OCI-LY7 (cell line): ENCODE data around the gene MFRP. TPM values are rescaled to one million over a fixed set of nuclear protein-coding genes. Genes with fewer than 3 reads are reported as not detected.

Experiments
- BruUV-seq: library from RNA; stranded (reverse); fragments of 400-500 nt; replicated peaks from 2 replicates; lab custom pipeline; 2021; lab: Mats Ljungman, UMichigan
- CTCF ChIA-PET: fragments of 300-600 bp; sonication (Branson Sonifier 250); formaldehyde crosslinking; loops from one replicate; lab custom pipeline; 2022; ENCODE audit warnings: antibody characterized with exemption; ENCODE audit not compliant: unreplicated experiment; lab: Charles Lee
- POLR2A ChIA-PET: fragments of 300-600 bp; sonication (Branson Sonifier 250); formaldehyde crosslinking; loops from one replicate; lab custom pipeline; 2022; ENCODE audit warnings: antibody characterized with exemption; lab: Charles Lee
- DNase-seq: peaks from one replicate; pipeline ENCODE4 v3.0.0-alpha.2; 2015; ENCODE audit warnings: low spot score
- H2AFZ ChIP-seq: fragments of 200-600 bp; sonication (generic), shearing (Covaris generic); 2 replicates; pipeline ENCODE4 v1.6.1; 2014; ENCODE audit warnings: mild to moderate bottlenecking, antibody characterized with exemption, low read length, moderate library complexity
- H3K27ac ChIP-seq: fragments of 200-600 bp; sonication (generic); 2 replicates; pipeline ENCODE4 v1.5.1; 2014; ENCODE audit warnings: mixed run types, low read depth, mild to moderate bottlenecking, moderate library complexity, low read length, inconsistent platforms; ENCODE audit not compliant: poor library complexity, severe bottlenecking
- H3K36me3 ChIP-seq: fragments of 200-600 bp; sonication (generic); 2 replicates; pipeline ENCODE4 v1.6.1; 2014; ENCODE audit warnings: mild to moderate bottlenecking, antibody characterized with exemption, low read length, moderate library complexity, mixed read lengths; ENCODE audit not compliant: insufficient read depth
- H3K4me1 ChIP-seq: fragments of 200-600 bp; sonication (generic); 2 replicates; pipeline ENCODE4 v1.5.1; 2014; ENCODE audit warnings: mild to moderate bottlenecking, low read length; ENCODE audit not compliant: insufficient read depth, poor library complexity, severe bottlenecking
- H3K4me2 ChIP-seq: fragments of 200-600 bp; sonication (generic); 2 replicates; pipeline ENCODE4 v1.6.1; 2014; ENCODE audit warnings: mild to moderate bottlenecking, low read length
- H3K4me3 ChIP-seq: fragments of 200-600 bp; sonication (generic); 2 replicates; pipeline ENCODE4 v1.5.1; 2014; ENCODE audit warnings: mild to moderate bottlenecking, low read depth, low read length; ENCODE audit not compliant: poor library complexity, severe bottlenecking
- H3K79me2 ChIP-seq: fragments of 200-600 bp; sonication (generic); 2 replicates; pipeline ENCODE4 v1.6.1; 2016; ENCODE audit warnings: low read depth, mild to moderate bottlenecking, low read length, moderate library complexity, mixed read lengths; ENCODE audit not compliant: insufficient read depth
- H3K9me2 ChIP-seq: fragments of 200-600 bp; sonication (generic); 2 replicates; pipeline ENCODE4 v1.6.1; 2016; ENCODE audit warnings: mild to moderate bottlenecking, low read length, mixed read lengths; ENCODE audit not compliant: insufficient read depth
- H3K9me3 ChIP-seq: fragments of 200-600 bp; sonication (generic); 2 replicates; pipeline ENCODE4 v1.6.1; 2014; ENCODE audit warnings: mild to moderate bottlenecking, mixed run types, low read length, mixed read lengths
- H4K20me1 ChIP-seq: fragments of 200-600 bp; sonication (generic); 2 replicates; pipeline ENCODE4 v1.6.1; 2014; ENCODE audit warnings: mild to moderate bottlenecking, antibody characterized with exemption, low read length, moderate library complexity, mixed read lengths; ENCODE audit not compliant: insufficient read depth
- CTCF ChIP-seq: fragments of 200-600 bp; sonication (generic); conservative IDR thresholded peaks from 2 replicates; pipeline ENCODE4 v1.5.1; 2014; ENCODE audit warnings: mild to moderate bottlenecking, antibody characterized with exemption, low read length, moderate library complexity, mixed read lengths
- EZH2phosphoT487 ChIP-seq: fragments of 200-600 bp; sonication (generic); IDR thresholded peaks from 2 replicates; pipeline ENCODE4 v1.6.1; 2018; ENCODE audit warnings: low read depth, borderline replicate concordance, mild to moderate bottlenecking, mixed run types, antibody characterized with exemption, low read length, moderate library complexity, mixed read lengths
- intact Hi-C: fragments of 100-400 bp; cut with micrococcal nuclease; formaldehyde crosslinking; loops from one replicate; pipeline ENCODE4 v1.10.0; 2022; ENCODE audit not compliant: unreplicated experiment
- total RNA-seq, 2 experiments: library from RNA; depleted of rRNA in 1 of 2; stranded (reverse); fragments of >200 nt in 1 of 2; shearing (Covaris generic) in 1 of 2; gene quantifications; 2 replicates each; pipeline ENCODE4 v1.2.3, GENCODE V29; 2014 to 2022

Gene MFRP
- total RNA-seq, 2 experiments from 2014 or later: not detected

GRCh38 chr11:119303227-119303718, 43.2 kb downstream of the MFRP start:
- Histone ChIP-seq H3K4me2 (no peak overlapping the region), H2AFZ (no peak overlapping the region), H3K9me2 (no peaks in the 10 kb centered on the region), H3K27ac (no peak overlapping the region), H3K9me3 (no peaks in the 10 kb centered on the region), H3K4me1 (no peaks in the 10 kb centered on the region), H3K4me3 (no peak overlapping the region), H3K36me3 (peaks cover 67% of the 10 kb centered on the region), H4K20me1 (no peaks in the 10 kb centered on the region), H3K79me2 (no peaks in the 10 kb centered on the region)
- TF ChIP-seq EZH2phosphoT487: no peak
- no peak for TF ChIP-seq CTCF
- ChIA-PET CTCF (interaction anchor here (0.6 kb wide), 1 partner anchor 59 kb away, joined by 3 read pairs; no protein-coding TSS in a partner anchor), POLR2A (interaction anchor here (0.8 kb wide), 1 partner anchor 24 kb away, joined by 4 read pairs; no protein-coding TSS in a partner anchor)
- intact Hi-C loops: no loop called here
- no TSS peak for BruUV-seq
- DNase-seq: no peak

- H3K79me2 ChIP-seq: no peaks in the 10 kb centered on the region
- no peaks in the 10 kb centered on the region for H3K9me2 ChIP-seq
- no peak for DNase-seq
- no peak overlapping the region for H3K4me3 ChIP-seq
- intact Hi-C loops: no loop called here
- H3K4me2 ChIP-seq: no peak overlapping the region
- BruUV-seq: no TSS peak
- no peak overlapping the region for H2AFZ ChIP-seq
- no peaks in the 10 kb centered on the region for H4K20me1 ChIP-seq
- H3K27ac ChIP-seq: no peak overlapping the region
- ChIA-PET CTCF (interaction anchor here (0.7 to 1.2 kb wide), 3 partner anchors 9 to 40 kb away, joined by 3 read pairs; no protein-coding TSS in a partner anchor), POLR2A (interaction anchor here (0.5 to 0.9 kb wide), 3 partner anchors 19 to 176 kb away, joined by 3 to 5 read pairs (median 3); no protein-coding TSS in a partner anchor)
- peaks cover 81% of the 10 kb centered on the region for H3K36me3 ChIP-seq
- TF ChIP-seq CTCF: no peak
- TF ChIP-seq EZH2phosphoT487: no peak
- H3K9me3 ChIP-seq: no peaks in the 10 kb centered on the region
- no peaks in the 10 kb centered on the region for H3K4me1 ChIP-seq
These were observed 46.1 kb downstream of the MFRP start for GRCh38 chr11:119300198-119300964.

GRCh38 chr11:119299416-119299815, 47.1 kb downstream of the MFRP start:
- no TSS peak for BruUV-seq
- CTCF ChIA-PET: interaction anchor here (0.9 kb wide), 1 partner anchor 23 kb away, joined by 3 read pairs; no protein-coding TSS in a partner anchor
- Histone ChIP-seq H3K27ac (no peak overlapping the region), H3K9me2 (no peaks in the 10 kb centered on the region), H3K4me3 (no peak overlapping the region), H2AFZ (no peak overlapping the region), H3K36me3 (peaks cover 88% of the 10 kb centered on the region), H3K4me1 (no peaks in the 10 kb centered on the region), H3K79me2 (no peaks in the 10 kb centered on the region), H3K9me3 (no peaks in the 10 kb centered on the region), H4K20me1 (no peaks in the 10 kb centered on the region), H3K4me2 (no peak overlapping the region)
- TF ChIP-seq CTCF: no peak
- TF ChIP-seq EZH2phosphoT487: no peak
- POLR2A ChIA-PET: no interaction called here
- intact Hi-C loops: no loop called here
- no peak for DNase-seq
